Measurements from ENCODE around the gene ATXN7.

The ATXN7 gene

GRCh38 chr3:64003589-64003988 lies 139.9 kb downstream of the ATXN7 start:
- no peak for TF ChIP-seq POLR2AphosphoS5 (IDR thresholded peaks at IDR 0.05; ENCODE audit: low read depth, low read length)
- TF ChIP-seq, protein P1, sequence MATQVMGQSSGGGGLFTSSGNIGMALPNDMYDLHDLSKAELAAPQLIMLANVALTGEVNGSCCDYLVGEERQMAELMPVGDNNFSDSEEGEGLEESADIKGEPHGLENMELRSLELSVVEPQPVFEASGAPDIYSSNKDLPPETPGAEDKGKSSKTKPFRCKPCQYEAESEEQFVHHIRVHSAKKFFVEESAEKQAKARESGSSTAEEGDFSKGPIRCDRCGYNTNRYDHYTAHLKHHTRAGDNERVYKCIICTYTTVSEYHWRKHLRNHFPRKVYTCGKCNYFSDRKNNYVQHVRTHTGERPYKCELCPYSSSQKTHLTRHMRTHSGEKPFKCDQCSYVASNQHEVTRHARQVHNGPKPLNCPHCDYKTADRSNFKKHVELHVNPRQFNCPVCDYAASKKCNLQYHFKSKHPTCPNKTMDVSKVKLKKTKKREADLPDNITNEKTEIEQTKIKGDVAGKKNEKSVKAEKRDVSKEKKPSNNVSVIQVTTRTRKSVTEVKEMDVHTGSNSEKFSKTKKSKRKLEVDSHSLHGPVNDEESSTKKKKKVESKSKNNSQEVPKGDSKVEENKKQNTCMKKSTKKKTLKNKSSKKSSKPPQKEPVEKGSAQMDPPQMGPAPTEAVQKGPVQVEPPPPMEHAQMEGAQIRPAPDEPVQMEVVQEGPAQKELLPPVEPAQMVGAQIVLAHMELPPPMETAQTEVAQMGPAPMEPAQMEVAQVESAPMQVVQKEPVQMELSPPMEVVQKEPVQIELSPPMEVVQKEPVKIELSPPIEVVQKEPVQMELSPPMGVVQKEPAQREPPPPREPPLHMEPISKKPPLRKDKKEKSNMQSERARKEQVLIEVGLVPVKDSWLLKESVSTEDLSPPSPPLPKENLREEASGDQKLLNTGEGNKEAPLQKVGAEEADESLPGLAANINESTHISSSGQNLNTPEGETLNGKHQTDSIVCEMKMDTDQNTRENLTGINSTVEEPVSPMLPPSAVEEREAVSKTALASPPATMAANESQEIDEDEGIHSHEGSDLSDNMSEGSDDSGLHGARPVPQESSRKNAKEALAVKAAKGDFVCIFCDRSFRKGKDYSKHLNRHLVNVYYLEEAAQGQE (IDR thresholded peaks at IDR 0.05; ENCODE audit: insufficient read depth in 1 of 2, low read depth in 2 of 2, low read length in 2 of 2), result no peak
- no peak for TF ChIP-seq FOXP2 (optimal IDR thresholded peaks at IDR 0.05; ENCODE audit: borderline replicate concordance, extremely low read depth, extremely low read length, insufficient read depth)
- no peak for TF ChIP-seq SIN3A (IDR thresholded peaks at IDR 0.05; ENCODE audit: borderline replicate concordance, insufficient read depth, low read length)
- no peak for TF ChIP-seq TAF1 (IDR thresholded peaks at IDR 0.05; ENCODE audit: borderline replicate concordance, insufficient read depth, low read length)

DNA sequence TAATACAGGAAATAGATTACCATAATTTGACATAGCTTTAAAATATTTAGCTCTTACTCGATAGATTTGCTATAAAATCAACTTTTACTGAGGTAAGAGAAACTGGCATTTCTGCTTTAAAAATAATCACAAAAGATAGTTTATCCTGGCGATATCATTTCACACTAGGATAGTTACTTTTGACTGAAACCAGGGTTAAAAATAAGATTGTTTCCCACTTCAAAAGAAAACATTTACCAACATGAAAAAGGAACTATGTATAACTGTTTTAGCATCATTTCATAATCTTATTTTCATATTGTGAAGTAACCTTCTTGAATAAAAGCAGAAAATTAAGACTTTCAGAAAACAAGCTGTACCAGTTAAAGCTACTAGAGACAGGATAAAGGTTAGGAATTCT lies 144.3 kb downstream of the ATXN7 start:
- TF ChIP-seq POLR2AphosphoS5 (IDR thresholded peaks at IDR 0.05; ENCODE audit: low read depth, low read length) (no peak), TAF1 (IDR thresholded peaks at IDR 0.05; ENCODE audit: borderline replicate concordance, insufficient read depth, low read length) (no peak), SIN3A (IDR thresholded peaks at IDR 0.05; ENCODE audit: borderline replicate concordance, insufficient read depth, low read length) (no peak), FOXP2 (optimal IDR thresholded peaks at IDR 0.05; ENCODE audit: borderline replicate concordance, extremely low read depth, extremely low read length, insufficient read depth) (no peak)
- TF ChIP-seq, protein P1 (IDR thresholded peaks at IDR 0.05; ENCODE audit: insufficient read depth in 1 of 2, low read depth in 2 of 2, low read length in 2 of 2), result no peak

DNA sequence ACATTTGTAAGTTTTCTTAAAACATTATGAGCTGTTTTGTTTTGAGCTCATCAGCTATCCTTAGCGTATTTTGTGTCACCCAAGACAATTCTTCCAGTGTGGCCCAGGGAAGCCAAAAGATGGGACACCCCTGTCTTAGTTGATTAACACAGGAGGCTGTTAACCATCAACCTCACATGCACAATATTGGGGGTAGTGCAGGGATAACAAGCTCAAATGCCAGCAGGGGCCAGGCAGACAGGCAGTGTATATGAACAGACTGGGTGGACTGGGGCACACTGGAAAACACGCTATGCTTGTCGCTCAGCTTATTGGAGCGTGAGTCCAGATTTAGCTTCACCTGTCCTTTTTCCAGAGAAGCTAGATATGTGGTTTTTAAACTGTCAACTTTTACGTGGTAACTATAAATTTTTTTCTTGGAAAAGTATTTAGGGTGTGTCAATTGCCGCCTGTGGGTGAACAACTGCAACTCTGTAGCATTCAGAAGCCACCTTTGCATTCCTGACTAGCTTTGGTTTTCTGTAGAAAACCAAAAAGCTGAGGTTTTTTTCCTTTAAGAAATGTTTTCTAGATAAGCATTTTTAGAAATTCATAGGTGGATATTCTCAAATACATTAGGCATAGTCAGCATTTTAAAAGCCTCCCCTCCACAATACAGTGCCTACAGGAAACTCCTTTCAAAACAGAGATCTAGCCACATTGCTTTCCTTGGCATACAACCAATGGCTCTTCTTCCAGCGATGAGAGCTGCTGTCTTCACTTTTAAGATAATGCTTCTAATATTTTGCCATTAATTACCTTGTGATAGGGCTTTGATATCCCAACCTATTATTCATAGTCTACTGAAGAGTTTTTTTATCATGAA lies 145.1 kb downstream of the ATXN7 start:
- TF ChIP-seq, protein P1 (IDR thresholded peaks at IDR 0.05; ENCODE audit: insufficient read depth in 1 of 2, low read depth in 2 of 2, low read length in 2 of 2), result no peak
- no peak for TF ChIP-seq FOXP2 (optimal IDR thresholded peaks at IDR 0.05; ENCODE audit: borderline replicate concordance, extremely low read depth, extremely low read length, insufficient read depth)
- no peak for TF ChIP-seq TAF1 (IDR thresholded peaks at IDR 0.05; ENCODE audit: borderline replicate concordance, insufficient read depth, low read length)
- TF ChIP-seq SIN3A (IDR thresholded peaks at IDR 0.05; ENCODE audit: borderline replicate concordance, insufficient read depth, low read length), result no peak
- no peak for TF ChIP-seq POLR2AphosphoS5 (IDR thresholded peaks at IDR 0.05; ENCODE audit: low read depth, low read length)

- TF ChIP-seq TAF1 (IDR thresholded peaks at IDR 0.05; ENCODE audit: borderline replicate concordance, insufficient read depth, low read length) (no peak), POLR2AphosphoS5 (IDR thresholded peaks at IDR 0.05; ENCODE audit: low read depth, low read length) (no peak), SIN3A (IDR thresholded peaks at IDR 0.05; ENCODE audit: borderline replicate concordance, insufficient read depth, low read length) (no peak), FOXP2 (optimal IDR thresholded peaks at IDR 0.05; ENCODE audit: borderline replicate concordance, extremely low read depth, extremely low read length, insufficient read depth) (no peak)
- TF ChIP-seq, protein P1 (IDR thresholded peaks at IDR 0.05; ENCODE audit: insufficient read depth in 1 of 2, low read depth in 2 of 2, low read length in 2 of 2), result no peak
These were observed 145.9 kb downstream of the ATXN7 start for GRCh38 chr3:64009528-64009927.

All from PFSK-1 (cell line).